Hindlimb muscle (tissue), 1 donor: ENCODE data around the gene GANC. TPM values are rescaled to one million over a fixed set of nuclear protein-coding genes. Genes with fewer than 3 reads are reported as not detected.

Source experiments
- DNase-seq: peaks from one replicate; pipeline ENCODE4 v3.0.0-alpha.2; 2013
- polyA plus RNA-seq: library from polyadenylated mRNA; unstranded; fragments of 120-200 nt; gene quantifications from one replicate; pipeline ENCODE4 v1.2.1, GENCODE V29; 2013; ENCODE audit not compliant: insufficient read length

Gene GANC
- polyA plus RNA-seq, 1 donor = 17.0 TPM

DNA sequence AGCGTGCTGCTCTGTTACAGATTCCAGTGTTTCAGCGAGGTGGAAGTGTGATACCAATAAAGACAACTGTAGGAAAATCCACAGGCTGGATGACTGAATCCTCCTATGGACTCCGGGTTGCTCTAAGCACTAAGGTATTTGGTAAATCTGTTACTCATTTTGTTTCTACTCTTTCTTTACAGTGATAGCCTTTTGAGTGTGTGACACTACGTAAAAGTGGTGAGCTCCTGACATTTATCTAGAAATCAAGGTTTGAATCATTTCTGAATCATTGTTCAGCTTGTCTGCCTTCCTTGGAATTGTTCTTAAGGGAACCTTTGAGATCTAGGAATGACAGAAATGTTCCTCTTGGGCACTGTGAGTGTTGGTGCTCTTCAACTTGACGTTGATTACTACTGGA is 75.1 kb downstream of the GANC start:
- no peak for DNase-seq

DNA sequence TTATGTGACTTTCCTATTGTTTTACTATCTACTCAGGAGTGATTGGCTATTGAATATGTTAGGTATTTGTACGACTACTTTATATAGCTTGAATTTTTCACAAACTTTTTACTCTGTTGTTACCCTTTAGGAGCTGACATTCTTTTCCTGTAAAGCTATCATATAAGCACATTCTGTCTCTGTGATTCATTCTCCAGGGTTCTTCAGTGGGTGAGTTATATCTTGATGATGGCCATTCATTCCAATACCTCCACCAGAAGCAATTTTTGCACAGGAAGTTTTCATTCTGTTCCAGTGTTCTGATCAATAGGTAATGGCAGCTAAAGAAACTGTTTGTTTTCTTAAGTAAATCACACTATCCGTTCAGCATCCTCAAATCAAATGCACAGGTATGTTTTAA is 76.2 kb downstream of the GANC start:
- no peak for DNase-seq

DNA sequence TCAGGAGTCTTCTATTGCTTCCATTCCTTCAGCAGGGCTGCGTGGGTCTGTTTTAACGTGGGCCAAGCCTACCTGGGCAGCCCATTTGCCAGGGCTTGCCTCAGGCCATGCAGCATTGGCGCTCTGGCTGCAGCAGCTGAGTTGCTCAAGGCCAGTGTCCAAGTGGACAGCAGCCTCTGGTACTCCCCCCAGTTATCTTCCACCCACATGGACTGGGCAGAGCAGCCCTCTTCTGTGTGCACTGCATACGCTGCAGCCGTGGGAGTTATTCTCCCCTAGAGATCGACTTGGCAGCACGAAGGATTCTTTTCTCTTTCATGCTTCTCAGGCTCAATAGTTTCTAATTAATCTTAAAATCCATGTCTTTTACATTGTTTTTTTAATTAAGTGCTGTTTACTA is 79.4 kb downstream of the GANC start:
- DNase-seq = no peak

DNA sequence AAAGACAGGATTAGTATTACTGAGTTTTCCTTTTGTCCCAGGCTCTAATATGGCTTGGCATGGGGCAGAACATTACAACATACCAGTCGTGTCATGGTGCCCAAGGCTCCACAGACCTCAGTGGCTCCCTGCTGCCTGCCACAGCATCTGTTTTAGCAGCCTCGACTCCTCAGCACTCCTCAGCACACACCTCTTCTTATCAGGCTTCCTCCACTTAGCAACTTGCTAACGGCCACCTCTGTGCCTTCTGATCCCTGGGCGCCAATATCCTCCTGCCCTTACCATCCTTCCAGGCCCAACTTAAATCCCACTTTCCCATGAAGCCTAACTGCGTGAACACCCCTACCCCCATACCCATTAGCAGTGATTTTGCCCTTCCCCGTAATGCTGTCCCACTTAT is 80.1 kb downstream of the GANC start:
- no peak for DNase-seq

DNA sequence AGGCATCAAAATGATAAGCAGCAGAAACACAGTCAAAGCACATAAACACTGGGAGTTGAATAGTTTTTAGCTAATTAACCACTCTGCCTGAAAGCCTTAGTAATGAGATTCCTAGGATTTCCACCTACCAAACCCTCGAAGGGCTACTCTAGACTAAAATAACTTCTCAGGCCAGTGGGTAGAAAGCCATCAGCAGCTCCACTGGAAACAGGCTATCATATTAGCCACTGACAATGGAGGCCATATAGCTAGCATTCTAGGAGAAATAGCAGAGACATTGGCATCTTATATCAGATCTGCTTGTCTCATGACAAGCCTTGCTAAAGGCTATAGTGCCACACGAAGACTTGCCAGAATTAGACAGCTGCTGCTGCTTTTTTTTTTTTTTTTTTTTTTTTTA is 81.8 kb downstream of the GANC start:
- DNase-seq = no peak

DNA sequence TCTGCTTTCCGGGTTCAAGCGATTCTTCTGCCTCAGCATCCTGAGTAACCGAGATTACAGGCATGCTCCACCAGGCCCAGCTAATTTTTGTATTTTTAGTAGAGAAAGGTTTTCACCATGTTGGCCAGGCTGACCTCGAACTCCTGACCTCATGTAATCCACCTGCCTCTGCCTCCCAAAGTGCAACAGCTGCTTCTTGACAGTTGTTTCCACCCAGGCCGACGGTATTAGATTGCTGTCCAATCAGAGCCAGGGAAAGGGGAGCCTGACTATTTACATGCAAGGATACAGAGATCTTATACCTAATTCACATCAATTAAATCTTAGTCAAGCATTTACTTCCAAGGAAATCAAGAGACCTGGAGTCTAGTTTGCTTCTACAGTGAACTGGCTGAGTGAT is 82.3 kb downstream of the GANC start:
- no peak for DNase-seq

DNA sequence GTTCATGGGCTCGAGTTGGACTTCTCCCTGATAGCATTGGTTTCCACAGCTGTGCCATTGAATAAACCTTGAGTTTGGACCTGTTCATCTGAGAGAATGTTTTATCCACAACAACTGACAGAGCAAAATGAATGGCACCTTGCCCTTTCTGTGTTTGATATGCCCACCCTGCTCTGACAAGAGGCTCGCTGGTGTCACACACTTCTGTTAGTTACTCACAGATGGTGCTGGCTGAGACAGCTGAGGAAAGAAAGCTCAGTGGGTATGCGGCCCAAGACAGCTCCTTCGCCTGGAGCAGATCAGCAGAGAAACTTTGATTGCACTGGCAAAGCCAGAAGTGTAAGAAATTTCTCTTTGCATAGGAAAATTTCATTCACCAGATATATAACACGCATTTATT is 83.8 kb downstream of the GANC start:
- DNase-seq = no peak

DNA sequence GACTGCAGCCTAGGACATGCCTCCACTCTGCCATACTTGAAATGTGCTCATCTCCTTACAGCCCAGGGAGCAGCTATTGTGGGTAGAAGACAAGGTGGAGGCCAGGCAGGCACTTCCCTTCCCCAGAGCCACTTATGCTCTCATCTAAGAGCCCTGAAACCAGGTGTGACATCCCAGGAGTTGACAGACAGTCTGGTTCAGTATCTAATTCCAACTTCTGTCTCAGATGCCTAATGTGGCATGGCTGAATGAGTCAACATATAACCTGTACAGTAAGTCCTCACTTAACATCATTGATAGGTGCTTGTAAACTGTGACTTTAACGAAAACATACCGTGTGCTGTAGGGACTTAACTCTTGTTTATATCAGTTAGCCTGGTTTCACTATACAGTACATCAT is 85.1 kb downstream of the GANC start:
- DNase-seq = no peak

DNA sequence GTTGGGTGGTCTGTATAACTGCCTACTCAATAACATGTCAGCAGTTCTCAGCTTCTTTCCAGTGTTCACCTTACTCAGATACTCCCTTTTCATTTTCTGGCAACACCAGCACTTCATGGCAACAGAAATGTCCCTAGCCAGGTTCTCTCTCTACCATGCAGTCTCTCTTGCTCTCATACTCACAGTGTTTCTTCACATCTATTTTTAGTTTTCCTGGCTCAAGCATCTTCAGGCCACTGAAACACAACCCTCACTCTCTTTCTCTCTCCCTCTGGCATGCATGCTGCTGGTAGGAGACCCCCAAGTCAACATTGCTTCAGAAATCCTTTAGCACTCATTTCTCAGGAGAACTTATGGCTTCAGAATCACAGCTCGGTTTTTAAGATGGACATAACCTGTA is 86.2 kb downstream of the GANC start, which contains the start of gene CAPN3:
CAPN3 (plus strand) TSS at position 253 of the 400 bp plus-strand sequence. CDS start 305 bp downstream, outside the sequence.
- DNase-seq = no peak

DNA sequence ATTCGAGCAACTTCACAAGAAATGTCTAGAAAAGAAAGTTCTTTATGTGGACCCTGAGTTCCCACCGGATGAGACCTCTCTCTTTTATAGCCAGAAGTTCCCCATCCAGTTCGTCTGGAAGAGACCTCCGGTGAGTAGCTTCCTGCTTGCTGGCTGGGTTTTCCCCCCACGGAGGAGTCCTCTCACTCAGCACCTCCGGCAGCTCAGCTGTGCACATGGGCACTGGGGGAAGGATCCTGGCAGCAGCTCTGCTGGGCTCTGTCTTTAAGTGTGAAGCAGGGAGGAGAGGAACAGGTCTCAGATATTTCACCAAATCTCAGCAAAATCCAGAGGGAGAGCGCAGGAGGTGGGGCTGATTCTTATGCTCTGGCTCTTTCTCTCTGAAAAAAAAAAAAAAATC is 87.0 kb downstream of the GANC start:
- DNase-seq = no peak

DNA sequence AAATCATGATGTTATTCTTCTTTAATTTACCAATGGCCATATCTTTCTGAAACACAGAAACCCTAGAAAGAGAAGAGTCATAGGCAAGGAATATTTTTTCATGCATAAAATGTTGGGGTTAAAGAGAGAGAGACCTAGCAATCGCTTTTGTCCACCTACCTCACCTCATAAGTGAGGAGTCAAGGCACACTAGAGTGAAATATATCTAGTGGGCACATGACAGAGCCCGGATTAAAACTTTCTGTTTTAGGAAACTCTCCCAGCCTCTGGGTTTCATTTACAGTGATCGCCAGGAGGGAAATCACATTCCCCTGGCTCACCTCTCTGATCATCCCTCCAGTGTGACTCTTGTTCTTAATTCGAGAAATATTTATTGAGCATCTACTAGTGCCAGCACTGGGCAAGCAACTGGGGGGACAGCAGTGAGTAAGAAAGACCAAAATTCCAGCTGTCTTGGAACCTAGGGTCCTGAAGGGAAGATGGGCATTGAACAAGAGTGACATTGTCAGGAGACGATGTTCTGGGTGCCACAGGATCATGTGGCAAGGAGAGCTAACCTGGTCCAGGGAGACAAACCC is 87.6 kb downstream of the GANC start:
- no peak for DNase-seq

DNA sequence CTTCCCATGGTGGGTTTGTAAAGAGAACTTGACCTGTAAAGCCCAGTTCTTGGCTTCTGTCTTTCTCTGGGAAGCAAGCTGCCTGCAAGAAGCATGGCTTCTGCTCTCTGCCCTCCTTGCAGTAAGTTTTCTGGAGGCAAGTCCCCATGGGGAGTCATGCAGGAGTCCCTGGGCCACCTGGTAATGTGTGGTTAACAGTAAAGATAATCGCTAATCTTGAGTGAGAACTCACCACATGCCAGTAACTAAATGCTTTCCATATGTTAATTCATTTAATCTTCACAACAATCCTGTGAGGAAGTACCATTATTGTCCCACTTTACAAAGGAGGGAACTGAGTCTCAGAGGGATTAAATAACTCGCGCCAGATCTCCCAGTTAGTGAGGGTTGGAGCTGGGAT is 90.5 kb downstream of the GANC start:
- DNase-seq = no peak

DNA sequence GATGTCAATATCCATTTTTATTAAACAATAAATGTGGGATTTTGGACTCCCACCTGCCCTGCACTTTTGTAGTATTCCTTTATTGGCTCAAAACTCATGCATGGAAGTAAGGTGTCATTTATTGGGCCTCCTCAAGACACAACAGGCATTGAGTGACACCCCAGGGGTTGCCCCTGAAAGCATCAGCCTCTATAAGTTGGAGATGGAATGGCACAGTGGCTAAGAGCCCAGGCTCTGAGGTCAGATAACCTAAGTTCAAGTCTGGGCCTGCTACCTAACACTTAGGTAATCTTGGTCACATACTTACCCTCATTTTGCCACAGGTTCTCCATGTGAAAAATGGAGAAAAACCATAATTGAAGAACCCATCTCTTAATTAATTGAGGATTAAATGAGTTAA is 90.9 kb downstream of the GANC start:
- DNase-seq = no peak

DNA sequence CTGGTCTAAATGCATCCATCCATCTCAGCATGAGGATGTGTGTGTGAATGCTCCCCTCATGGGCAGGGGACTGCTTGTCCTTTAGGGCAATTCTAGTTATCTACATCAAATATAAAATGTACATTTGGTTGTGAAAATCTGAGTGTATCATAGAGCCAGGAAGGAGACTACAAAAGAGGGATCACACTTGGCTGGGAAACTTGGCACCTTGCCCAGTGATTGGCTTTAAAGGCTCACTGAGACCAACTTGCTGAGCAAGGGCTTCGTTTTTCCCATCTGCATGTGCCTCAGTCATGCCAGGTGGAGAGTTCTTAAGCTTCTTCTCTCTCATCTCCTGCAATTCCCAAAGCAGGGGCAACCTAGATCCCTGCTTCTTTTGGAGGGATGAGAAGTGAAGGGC is 91.5 kb downstream of the GANC start:
- no peak for DNase-seq

DNA sequence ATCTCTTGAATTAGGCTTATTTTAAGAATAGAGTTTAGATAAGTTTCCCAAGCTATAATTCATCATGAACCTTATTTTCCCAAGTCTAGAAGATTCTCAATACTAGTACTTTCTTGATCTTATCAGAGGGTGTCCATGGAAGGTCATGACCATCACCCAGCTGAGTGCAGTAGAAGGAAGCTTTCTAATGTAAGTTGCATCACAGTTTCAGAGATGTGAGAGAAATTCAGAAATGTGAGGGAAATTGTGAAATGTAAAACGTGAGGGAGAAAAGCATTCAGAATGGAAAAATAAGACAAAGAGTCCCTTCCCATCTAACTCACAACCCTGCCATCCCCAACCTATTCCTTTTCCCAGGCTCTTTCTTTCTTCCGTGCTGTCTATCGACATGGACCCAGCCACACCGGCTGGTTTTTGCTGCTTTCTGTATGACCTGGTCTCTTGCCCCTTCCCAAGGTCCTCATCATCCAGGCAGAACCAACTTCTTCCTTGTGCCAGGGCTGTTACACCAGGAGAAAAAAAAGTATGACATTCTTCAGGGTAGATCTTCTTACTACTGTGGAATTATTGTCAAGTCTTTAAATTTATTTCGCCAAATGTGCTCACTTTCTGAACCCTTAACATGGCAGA is 93.0 kb downstream of the GANC start:
- DNase-seq = no peak

DNA sequence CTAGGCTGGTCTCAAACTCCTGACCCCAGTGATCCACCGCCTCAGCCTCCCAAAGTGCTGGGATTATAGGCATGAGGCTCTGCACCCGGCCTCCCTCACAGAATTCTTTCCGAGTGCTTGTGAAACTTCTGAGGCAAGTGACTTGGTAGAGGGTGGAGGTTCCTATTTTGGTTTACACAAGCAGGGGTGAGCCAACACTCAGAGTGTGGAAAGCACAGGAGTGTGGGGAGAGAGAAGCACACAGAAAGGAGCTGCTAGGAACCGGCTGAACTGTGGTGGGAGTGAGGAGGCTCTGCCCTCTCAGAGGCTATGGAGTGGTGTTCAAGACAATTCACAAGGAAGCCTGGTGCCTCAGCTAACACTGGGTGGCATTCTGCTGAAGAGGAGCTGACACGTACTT is 94.0 kb downstream of the GANC start:
- DNase-seq = no peak

DNA sequence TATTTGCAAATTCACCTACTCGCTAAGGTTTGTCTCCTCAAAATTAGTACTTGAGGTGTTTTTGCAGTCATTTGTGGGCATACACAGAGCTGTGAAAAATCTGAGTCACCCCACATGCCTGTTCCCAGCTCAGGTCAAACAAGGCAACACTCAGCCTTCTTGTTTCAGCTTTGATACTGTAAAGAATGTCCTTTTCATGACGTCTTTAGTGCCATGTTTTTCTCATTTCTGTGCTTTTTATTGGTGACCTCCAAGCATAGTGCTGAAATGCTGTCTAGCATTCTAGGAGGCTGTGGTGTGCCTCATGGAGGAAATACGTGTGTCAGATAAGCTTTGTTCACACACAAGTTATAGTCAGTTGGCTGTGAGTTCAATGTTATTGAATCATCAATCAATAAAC is 95.1 kb downstream of the GANC start:
- no peak for DNase-seq

DNA sequence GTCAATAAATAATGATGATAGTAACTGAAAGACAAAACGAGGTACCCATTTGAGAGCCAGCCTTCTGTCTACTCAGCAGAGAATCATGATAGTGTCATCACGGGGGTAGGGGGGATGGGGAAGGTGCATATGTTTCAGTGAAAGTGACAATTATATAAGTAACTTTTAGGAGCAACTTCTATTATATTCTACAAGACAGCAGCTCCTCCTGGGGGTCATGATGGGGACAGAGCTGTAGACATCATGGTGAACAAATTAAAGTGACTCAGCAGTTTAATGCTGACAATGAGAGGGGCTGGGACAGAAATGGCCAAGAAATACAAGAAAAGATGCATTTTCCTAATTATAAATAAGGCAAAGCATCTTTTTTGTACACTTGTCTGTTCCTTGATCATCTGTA is 98.1 kb downstream of the GANC start:
- DNase-seq = no peak

DNA sequence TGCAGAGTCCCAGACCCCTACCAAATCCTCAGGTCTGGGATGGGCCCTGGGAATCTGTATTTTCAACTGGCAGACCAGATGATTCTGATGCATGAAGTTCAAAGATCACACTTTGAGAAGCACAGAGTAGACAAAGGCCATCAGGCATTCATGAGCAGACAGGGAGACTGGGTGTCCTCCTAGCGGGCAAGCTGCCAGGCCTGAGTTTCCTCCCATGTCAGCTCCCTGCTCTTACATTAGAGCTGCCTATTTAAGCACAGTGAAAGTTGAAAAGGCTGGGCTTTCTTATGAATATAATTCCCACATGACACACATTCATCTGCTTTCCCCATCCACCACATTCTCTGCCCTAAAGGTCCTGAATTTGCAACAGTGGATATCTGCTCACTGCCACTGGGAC is 100.3 kb downstream of the GANC start:
- no peak for DNase-seq

DNA sequence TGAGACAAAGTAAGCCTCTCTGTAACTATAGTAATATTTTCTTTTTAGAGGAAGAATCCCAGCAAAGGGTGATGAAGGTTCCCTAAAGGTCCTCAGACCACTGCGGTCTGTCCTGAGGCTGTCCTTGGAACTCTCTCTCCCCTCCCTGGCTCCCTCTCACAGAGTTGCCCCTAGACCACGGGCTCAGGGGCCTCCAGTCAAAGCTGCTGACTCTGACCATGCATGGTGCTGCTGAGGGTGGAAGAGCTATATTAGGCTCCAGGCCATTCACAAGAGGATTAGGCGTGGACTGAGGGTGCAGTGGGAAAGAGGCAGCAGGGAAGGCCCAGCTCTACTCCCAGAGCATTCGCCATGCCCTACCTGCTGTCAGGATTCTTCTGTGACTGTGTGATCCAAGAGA is 100.9 kb downstream of the GANC start:
- no peak for DNase-seq

DNA sequence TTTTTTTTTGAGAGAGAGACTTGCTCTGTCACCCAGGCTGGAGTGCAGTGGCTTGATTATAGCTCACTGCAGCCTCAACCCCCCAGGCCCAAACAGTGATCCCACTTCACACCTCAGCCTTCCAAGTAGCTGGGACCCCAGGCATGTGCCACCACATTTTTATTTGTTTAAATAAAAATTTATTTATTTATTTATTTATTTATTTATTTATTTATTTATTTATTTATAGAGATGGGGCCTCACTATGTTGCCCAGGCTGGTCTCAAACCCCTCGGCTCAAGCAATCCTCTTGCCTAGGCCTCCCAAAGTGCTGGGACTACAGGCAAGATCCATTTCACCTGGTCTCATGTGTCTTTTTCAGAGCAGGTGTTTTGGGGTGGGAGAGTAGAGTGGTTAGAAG is 101.8 kb downstream of the GANC start:
- no peak for DNase-seq

DNA sequence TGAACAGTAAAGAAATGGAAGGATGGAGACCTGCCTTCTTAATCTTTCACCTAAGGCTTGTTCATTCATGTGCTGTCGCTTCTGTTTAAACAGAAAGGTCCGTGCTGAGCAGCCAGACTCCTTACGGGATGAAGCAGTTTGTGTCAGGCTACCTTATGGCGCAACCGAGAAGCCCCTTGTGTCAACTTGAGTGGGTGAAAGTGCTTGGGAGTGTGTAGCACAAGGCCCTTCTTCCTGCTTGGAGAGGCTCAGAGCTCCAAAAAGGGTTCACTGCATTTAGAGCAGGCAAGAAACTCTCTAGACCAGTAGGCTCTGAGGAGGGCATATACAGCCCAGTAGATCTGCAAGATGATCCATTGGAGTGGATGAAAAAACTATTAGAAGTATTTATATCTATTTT is 102.3 kb downstream of the GANC start:
- DNase-seq = no peak

DNA sequence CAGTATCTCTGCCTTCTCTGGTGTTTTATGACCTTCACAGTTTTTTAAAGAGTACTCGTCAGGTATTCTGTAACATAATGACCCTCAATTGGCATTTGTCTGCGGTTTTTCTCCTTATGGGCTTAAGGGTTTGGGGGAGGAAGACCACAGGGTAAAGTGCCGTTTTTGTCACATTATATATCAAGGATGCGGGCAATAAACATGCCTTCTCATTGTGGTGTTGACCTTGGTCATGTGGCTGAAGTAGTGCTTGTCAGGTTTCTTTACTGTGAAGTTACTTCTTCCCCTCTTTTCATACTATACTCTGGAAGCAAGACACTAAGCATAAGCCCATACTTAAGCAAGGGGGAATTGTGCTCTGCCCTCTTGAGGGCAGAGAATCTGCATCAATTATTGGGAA is 102.9 kb downstream of the GANC start:
- DNase-seq = no peak

DNA sequence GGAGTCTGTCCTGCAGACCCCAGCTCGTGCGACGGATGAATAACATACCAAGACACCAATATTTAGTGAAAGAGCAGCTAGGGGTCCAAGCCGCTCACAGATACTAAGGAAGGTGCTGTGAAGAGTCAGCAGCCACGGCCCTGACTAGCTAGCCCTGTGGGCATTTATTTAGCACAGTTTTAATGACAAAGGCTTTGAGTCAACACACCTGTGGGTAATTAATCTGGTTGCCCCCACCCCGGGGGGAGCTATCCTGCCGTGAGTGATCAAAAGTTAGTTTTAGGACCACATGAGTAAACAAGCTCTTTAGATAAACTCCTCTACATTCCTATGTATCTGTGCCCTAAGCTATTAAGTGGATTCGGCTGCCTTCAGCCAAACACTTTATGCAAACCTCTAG is 105.0 kb downstream of the GANC start:
- no peak for DNase-seq

DNA sequence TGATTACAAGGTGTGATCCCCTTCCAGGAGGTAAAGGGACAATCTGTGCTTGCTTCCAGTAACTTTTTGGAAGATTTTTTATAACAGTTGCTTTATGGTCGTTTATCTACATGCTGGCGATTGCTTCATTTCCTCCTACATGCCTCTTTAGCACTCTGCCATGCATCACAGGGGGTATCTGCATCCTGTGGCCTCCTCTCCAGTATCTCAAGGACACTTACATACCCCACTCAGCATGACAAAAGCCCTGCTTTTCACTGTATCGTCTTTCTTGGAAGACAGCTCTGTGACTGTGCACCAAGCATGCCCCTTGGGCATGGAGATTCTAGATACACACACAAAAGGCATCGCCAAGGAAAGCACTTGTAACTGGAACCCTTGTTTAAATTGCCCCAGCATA is 111.6 kb downstream of the GANC start:
- no peak for DNase-seq
